Breast epithelium (tissue), 3 donors: Measurements from ENCODE around the gene METTL17.

Experiments used
- POLR2A ChIP-seq: fragments of 450-650 bp; IDR thresholded peaks from one replicate; pipeline ENCODE4 v1.6.1; 2016; ENCODE audit warnings: antibody characterized with exemption, mild to moderate bottlenecking, moderate library complexity
- POLR2AphosphoS5 ChIP-seq, 3 donors: sonication (generic); formaldehyde crosslinking; IDR thresholded peaks; one replicate each; pipeline ENCODE4 v1.6.1; 2017; ENCODE audit warnings: antibody characterized with exemption in 3 of 3
- TF ChIP-seq, protein P1 (sequence below), 3 donors: fragments of 450-650 bp; IDR thresholded peaks; one replicate each; pipeline ENCODE4 v1.5.1; 2016 to 2017; ENCODE audit warnings: antibody characterized with exemption in 3 of 3, mild to moderate bottlenecking in 3 of 3, moderate library complexity in 3 of 3

DNA sequence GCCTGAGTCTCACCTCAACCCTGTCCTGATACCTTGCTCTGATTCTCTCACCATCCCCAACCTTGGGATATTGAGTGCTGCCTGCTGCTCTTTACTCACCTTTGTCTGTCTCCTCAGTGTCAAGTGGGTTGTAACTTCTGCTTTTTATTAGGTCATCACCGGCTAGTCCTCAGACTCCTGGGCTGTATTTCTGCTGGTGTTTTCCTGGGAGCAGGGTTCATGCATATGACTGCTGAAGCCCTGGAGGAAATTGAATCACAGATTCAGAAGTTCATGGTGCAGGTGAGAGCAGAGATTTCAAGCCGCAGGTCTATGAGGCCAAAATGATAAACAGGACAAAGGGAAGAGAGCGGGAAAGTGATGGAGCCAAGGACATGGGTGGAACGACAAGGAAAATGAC is 9.8 kb downstream of the METTL17 start:
- TF ChIP-seq, protein P1, sequence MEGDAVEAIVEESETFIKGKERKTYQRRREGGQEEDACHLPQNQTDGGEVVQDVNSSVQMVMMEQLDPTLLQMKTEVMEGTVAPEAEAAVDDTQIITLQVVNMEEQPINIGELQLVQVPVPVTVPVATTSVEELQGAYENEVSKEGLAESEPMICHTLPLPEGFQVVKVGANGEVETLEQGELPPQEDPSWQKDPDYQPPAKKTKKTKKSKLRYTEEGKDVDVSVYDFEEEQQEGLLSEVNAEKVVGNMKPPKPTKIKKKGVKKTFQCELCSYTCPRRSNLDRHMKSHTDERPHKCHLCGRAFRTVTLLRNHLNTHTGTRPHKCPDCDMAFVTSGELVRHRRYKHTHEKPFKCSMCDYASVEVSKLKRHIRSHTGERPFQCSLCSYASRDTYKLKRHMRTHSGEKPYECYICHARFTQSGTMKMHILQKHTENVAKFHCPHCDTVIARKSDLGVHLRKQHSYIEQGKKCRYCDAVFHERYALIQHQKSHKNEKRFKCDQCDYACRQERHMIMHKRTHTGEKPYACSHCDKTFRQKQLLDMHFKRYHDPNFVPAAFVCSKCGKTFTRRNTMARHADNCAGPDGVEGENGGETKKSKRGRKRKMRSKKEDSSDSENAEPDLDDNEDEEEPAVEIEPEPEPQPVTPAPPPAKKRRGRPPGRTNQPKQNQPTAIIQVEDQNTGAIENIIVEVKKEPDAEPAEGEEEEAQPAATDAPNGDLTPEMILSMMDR (IDR thresholded peaks at IDR 0.05): no peak
- TF ChIP-seq POLR2A: no peak
- no peak for TF ChIP-seq POLR2AphosphoS5 (IDR thresholded peaks at IDR 0.05)
